GM21367 (cell line): Measurements from ENCODE around the gene SPSB1.

ENCODE experiments used
- ATAC-seq: cut with Tn5 transposase; IDR thresholded peaks from one replicate; pipeline ENCODE4 v1.9.1; 2021; ENCODE audit not compliant: unreplicated experiment

SPSB1 gene

DNA sequence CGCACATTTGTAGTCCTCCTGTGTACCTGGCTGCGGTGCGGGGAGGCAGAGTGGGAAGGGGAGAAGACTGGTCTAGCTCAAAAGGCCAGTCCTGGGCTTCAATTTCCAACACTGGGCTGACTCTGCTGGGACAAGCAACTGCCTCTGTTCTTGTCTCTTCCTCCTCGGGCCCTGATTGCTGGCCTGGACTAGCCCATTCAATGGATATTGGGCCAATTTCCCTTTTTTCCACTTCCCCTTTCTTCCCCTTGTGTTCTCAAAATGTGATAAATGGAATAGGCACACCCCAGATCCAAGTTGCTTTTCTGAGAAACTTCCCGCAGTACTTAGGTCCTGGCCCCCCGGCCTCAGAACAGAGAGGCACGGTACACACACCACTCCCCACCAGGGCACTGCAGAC is 48.2 kb downstream of the SPSB1 start:
- ATAC-seq = no peak

DNA sequence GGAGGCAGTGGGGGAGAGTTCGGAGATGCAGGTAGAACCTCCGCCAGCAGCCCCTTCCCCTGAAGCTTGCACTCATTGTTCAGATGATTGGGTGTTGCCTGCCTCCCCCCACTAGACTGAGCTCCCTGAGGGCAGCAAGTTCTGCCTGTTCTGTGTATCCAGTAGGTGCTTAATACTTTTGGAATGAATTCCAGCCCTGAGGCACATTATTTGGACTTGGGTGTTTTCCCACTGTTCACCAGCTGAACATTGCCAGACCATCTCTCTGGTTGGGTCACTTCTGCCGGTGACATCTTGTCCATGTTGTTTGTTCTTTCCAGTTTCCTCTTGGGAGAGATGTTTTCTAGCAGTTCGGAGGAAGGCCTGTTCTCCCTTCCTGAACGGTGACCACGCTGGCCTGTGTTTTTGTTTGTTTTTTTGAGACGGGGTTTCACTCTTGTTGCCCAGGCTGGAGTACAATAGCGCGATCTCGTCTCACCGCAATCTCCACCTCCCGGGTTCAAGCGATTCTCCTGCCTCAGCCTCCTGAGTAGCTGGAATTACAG is 48.7 kb downstream of the SPSB1 start:
- ATAC-seq = no peak

DNA sequence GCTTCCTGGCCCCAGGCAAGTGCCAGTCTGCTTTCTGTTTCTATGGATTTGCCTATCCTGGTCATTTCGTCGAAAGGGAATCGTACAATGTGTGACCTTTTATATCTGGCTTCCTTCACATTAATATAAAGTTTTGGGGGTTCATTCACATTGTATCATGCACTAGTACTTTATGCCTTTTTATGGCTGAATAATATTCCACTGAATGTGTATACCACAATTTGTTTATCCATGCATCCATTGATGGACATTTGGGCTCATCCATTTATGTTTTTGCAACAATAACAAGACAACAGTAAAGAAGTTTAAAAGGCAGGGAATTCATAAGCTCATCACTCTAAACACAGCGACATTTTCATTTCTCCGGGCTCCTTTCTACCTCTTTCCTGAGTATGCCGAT is 50.6 kb downstream of the SPSB1 start:
- no peak for ATAC-seq

- ATAC-seq = no peak
These were observed 51.9 kb downstream of the SPSB1 start for GRCh38 chr1:9344426-9345200.

DNA sequence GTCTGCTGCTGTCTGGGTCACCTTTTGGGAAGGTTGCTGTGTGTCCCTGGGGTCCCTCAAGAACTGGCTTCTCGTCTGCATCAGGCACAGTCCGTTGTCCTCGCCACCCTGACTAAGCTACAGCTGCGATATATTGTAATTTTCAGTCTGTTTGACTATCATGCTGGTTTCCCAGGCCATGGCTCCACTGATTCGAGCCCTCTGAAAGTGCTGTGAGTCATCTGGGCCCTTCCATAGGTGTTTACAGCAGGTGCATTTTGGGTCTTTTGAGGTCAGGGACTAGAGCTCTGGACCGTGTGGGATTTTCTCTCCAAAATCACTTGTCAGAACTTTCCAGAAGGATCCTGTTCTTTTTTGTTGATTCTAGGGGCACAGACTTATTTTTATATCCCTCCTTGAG is 52.8 kb downstream of the SPSB1 start:
- ATAC-seq = no peak

GRCh38 chr1:9345922-9346321 is 53.2 kb downstream of the SPSB1 start:
- no peak for ATAC-seq

DNA sequence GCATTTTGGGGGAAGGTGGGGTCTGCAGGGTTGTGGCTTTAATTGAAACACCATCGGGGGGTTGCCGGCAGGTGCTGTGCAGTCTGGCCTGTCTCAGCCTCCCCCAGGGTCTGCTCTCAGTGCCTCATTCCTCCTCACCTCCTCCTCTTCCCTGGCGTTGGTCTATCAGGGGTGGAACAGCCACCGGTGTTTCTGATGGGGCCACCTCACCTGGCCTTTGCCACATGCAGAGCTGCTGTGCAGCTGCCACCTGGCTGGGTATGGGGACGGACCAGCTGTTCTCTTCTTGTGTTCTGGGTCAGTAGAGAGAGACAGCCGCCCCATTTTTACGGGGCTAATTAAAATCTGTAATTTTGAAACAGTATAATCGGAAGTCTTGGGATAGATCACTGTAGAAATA is 53.9 kb downstream of the SPSB1 start:
- no peak for ATAC-seq

GRCh38 chr1:9347095-9347850 is 54.6 kb downstream of the SPSB1 start:
- no peak for ATAC-seq

DNA sequence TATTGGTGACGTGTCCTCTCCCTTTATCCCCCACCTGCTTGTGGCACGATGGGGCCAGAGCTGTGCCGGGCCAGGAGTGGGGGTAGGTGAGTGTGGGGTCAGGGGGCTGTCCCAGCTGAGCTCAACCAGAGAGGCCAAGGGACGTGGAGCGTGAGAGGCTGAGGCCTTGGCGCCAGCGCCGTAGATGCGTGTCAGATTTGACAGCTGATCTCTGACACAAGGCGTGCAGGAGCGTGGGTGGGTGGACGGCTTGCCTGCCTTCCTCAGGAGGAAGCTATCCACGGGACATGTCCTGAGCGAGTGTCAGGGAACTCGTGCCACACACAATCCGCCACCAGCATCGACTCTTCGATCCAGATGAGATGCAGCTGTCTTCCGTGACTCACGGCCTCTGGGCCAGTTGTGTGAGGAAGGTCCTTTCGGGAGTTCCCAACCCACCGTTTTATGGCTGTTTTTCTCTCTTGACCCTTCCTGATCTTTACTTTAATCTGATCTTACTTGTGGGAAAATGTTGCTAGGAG is 56.7 kb downstream of the SPSB1 start:
- no peak for ATAC-seq

GRCh38 chr1:9350013-9350908 is 57.6 kb downstream of the SPSB1 start:
- ATAC-seq = no peak

DNA sequence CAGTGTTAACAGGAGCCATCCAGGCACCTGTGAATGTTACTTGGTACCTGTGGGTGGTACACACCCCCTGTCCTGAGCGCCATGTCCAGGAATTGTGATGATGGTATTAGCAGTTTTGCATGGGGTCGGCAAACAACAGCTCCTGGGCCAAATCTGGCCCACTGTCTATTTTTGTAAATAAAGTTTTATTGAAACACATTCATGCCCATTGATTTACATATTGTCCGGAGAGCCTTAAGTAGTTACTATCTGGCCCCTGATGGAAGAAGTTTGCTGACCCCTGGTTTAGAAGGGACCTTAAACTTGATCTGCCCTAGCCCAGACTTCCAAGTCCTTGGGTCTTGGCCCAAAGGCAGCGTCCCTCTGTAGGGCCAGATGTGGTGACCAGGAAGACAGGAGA is 58.3 kb downstream of the SPSB1 start:
- no peak for ATAC-seq

- ATAC-seq = no peak
These were observed 59.1 kb downstream of the SPSB1 start for GRCh38 chr1:9351654-9352271.

GRCh38 chr1:9352377-9353134 is 59.9 kb downstream of the SPSB1 start:
- no peak for ATAC-seq

GRCh38 chr1:9355503-9355902 is 62.8 kb downstream of the SPSB1 start:
- no peak for ATAC-seq

DNA sequence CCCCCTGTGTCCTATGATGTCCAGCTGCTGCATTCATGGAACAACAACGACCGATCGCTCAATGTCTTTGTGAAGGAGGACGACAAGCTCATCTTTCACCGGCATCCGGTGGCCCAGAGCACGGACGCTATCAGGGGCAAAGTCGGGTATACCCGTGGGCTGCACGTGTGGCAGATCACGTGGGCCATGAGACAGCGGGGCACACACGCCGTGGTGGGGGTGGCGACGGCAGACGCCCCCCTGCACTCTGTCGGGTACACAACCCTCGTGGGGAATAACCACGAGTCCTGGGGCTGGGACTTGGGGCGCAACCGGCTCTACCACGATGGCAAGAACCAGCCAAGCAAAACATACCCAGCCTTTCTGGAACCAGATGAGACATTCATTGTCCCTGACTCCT is 63.3 kb downstream of the SPSB1 start:
- ATAC-seq = no peak

DNA sequence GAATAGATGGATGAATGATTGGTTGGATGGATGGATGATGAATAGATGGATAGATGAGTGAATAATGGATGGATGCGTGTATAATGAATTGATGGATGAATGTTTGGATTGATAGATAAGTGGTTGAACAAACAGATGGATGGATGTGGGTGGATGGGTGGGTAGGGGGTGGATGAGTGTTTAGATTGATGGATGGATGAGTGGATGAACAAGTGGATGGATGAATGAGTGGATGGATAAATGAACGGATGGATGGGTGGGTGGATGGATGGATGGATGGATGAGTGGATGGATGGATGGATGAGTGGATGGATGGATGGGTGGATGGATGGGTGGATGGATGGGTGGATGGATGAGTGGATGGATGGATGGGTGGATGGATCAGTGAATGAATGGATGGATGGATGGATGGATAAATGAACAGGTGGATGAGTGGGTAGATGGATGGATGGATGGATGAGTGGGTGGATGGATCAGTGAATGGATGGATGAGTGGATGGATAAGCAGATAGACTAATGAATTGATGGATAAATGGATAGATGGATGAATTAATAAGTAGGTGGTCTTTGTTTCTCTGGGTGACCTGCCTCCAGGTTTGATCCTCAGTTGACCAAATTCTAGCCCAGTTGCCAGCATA is 64.3 kb downstream of the SPSB1 start:
- ATAC-seq = no peak

DNA sequence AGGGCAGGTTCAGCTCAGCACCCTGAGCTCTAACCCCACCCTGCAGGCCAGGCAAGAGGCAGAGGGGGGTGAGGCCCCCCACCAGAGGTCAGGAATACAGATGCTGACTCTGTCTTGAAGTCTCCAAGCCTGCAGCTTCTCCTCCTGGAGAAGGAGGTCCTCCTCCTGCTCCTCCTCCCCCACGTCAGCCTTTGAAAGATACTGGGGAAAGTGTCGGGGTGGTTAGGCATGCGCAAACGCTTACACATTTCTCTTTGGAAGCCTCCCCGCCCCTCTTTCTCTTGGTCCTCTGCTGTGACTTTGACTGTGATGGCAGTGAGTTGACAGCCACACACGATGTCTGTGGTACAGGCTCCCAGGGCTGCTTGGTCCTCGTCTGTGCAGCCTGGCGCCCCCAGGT is 65.3 kb downstream of the SPSB1 start:
- no peak for ATAC-seq

GRCh38 chr1:9360371-9361064 is 67.8 kb downstream of the SPSB1 start:
- no peak for ATAC-seq
